NCI-H187 treated with DMSO at 0.1 percent for 48 hours (cell line): ENCODE results near the gene NPAS3.

Experiments used
- DNase-seq: peaks from one replicate; lab custom pipeline; 2025; lab: John Stamatoyannopoulos, UW

NPAS3 gene

GRCh38 chr14:33794791-33795305 is 856.2 kb downstream of the NPAS3 start:
- no peak for DNase-seq

- DNase-seq = no peak
Measured at GRCh38 chr14:33796356-33796755, 857.7 kb downstream of the NPAS3 start.

GRCh38 chr14:33799705-33800570 is 861.3 kb downstream of the NPAS3 start:
- DNase-seq = no peak

GRCh38 chr14:33800735-33801163 is 862.1 kb downstream of the NPAS3 start:
- no peak for DNase-seq

GRCh38 chr14:33802737-33803136 is 864.1 kb downstream of the NPAS3 start:
- no peak for DNase-seq

GRCh38 chr14:33805593-33805992 is 866.9 kb downstream of the NPAS3 start:
- no peak for DNase-seq

- DNase-seq = no peak
Measured at GRCh38 chr14:33806905-33807304, 868.2 kb downstream of the NPAS3 start.

GRCh38 chr14:33808187-33808586 is 869.5 kb downstream of the NPAS3 start:
- DNase-seq = no peak

GRCh38 chr14:33809396-33809981 is 870.8 kb downstream of the NPAS3 start:
- DNase-seq = no peak

GRCh38 chr14:33810308-33810707 is 871.6 kb downstream of the NPAS3 start:
- DNase-seq = no peak

- DNase-seq = no peak
Measured at GRCh38 chr14:33811721-33812120, 873.0 kb downstream of the NPAS3 start.

GRCh38 chr14:33812181-33812580 is 873.5 kb downstream of the NPAS3 start:
- DNase-seq = no peak

GRCh38 chr14:33812601-33813000 is 873.9 kb downstream of the NPAS3 start:
- no peak for DNase-seq

- DNase-seq = no peak
Measured at GRCh38 chr14:33814010-33814409, 875.3 kb downstream of the NPAS3 start.

- no peak for DNase-seq
Measured at GRCh38 chr14:33833706-33834465, 895.2 kb downstream of the NPAS3 start.

- no peak for DNase-seq
Measured at GRCh38 chr14:33834466-33835260, 896.0 kb downstream of the NPAS3 start.

GRCh38 chr14:33835261-33835655 is 896.6 kb downstream of the NPAS3 start:
- DNase-seq = no peak

GRCh38 chr14:33835677-33836076 is 897.0 kb downstream of the NPAS3 start:
- DNase-seq = no peak

GRCh38 chr14:33836203-33836899 is 897.7 kb downstream of the NPAS3 start:
- DNase-seq = no peak

- no peak for DNase-seq
Measured at GRCh38 chr14:33836900-33837577, 898.4 kb downstream of the NPAS3 start.
